ENCODE results near the gene EIF3F.
A peak's percentile ranks its signal among the peaks of the same experiment; 100 is the strongest.

Gene EIF3F

DNA sequence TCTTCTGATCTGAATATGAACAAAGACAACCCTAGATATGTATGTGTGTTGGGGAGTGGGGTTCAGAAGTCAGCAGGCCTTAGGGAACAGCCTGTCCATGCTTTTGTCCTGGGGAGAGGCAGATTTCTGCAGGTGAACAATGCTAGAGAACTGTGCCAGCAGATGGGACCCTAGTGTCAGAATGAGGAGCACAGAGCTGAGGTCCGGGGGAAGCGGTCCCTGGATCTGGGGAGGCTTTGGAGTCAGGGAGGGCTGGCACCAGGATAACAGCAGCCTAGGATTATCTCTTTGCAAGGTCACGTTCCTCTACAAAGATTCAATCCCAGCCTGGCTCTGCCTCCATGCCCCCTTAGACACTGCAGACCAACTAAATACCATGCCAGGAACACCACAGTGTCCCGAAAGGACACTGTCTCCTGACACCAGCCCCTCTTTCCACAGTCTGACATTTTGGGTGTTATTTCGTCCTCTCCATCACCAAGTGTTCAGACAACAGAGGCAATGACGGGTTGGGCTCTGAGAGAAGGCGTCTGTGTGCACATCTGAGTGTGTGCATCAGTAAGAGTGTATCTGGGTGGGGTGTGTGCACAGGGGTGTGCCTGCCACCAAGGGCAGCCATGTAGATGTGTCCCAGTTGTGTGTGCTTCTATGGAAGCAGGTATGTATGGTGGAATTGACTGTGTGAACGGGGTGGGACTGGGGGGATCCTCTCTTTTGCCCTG, 43.5 kb downstream of the EIF3F start:
- no peak overlapping the region for H3K27ac ChIP-seq

DNA sequence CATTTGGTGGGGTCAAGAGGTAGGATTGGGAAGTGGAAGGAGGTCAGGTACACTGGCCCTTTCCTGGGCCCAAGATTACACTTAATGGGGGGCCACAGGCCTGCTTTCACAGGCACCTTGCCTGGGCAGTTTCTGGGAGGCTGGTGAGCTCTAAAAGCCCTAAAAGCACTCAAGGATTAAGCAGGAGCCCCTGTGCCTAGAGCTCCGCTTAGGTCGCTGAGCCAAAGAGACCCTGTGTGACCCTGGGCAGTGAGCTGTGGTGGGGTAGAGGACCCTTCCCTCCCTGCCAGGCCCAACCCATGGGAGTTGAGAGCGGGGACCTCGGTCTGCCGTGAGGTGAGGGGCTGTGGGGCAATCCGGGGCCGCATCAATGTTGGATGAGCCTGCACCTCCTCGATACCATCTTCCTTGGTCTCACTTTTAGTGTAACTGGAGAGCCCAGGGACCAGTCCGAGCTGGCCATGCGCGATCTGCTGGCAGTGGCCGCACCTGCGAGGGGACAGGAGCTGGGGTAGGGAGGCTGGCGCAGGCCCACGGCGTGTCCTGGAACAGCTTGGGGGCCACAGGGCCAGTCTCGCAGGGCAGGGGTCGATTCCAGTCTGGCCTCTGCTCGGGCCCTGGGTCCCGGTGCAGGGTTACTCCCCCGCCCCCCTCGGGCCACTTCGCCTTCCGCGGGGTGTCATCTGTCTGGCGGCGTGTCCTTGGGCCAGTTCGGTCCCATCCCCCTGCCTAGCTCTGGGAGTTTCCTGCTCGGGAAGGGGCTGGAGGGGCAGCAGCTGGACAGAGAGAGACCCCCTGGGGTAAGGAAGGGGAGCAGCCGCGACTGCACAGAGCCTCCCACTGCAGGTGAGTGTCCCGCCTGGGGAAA, 44.3 kb downstream of the EIF3F start:
- H3K27ac ChIP-seq: no peak overlapping the region
- TF ChIP-seq ZFX (IDR thresholded peaks at IDR 0.05; ENCODE audit: borderline replicate concordance): no peak
- TF ChIP-seq, protein P1, sequence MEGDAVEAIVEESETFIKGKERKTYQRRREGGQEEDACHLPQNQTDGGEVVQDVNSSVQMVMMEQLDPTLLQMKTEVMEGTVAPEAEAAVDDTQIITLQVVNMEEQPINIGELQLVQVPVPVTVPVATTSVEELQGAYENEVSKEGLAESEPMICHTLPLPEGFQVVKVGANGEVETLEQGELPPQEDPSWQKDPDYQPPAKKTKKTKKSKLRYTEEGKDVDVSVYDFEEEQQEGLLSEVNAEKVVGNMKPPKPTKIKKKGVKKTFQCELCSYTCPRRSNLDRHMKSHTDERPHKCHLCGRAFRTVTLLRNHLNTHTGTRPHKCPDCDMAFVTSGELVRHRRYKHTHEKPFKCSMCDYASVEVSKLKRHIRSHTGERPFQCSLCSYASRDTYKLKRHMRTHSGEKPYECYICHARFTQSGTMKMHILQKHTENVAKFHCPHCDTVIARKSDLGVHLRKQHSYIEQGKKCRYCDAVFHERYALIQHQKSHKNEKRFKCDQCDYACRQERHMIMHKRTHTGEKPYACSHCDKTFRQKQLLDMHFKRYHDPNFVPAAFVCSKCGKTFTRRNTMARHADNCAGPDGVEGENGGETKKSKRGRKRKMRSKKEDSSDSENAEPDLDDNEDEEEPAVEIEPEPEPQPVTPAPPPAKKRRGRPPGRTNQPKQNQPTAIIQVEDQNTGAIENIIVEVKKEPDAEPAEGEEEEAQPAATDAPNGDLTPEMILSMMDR (IDR thresholded peaks at IDR 0.05): no peak

More for the DNA sequence above, 43.5 kb downstream of the EIF3F start:
- TF ChIP-seq, protein P1 (IDR thresholded peaks at IDR 0.05): no peak
- no peak for TF ChIP-seq ZFX (IDR thresholded peaks at IDR 0.05; ENCODE audit: borderline replicate concordance)

GRCh38 chr11:8032122-8032521, 45.0 kb downstream of the EIF3F start:
- H3K27ac ChIP-seq: no peak overlapping the region
- no peak for TF ChIP-seq ZFX (IDR thresholded peaks at IDR 0.05; ENCODE audit: borderline replicate concordance)
- TF ChIP-seq, protein P1 (IDR thresholded peaks at IDR 0.05): no peak

GRCh38 chr11:8032576-8033304, 45.6 kb downstream of the EIF3F start:
- no peak overlapping the region for H3K27ac ChIP-seq
- TF ChIP-seq, protein P1 (IDR thresholded peaks at IDR 0.05): no peak
- no peak for TF ChIP-seq ZFX (IDR thresholded peaks at IDR 0.05; ENCODE audit: borderline replicate concordance)

GRCh38 chr11:8033305-8034105, 46.4 kb downstream of the EIF3F start:
- H3K27ac ChIP-seq: no peak overlapping the region
- no peak for TF ChIP-seq ZFX (IDR thresholded peaks at IDR 0.05; ENCODE audit: borderline replicate concordance)
- TF ChIP-seq, protein P1 (IDR thresholded peaks at IDR 0.05): peak; percentile 90

- no peak overlapping the region for H3K27ac ChIP-seq
- no peak for TF ChIP-seq ZFX (IDR thresholded peaks at IDR 0.05; ENCODE audit: borderline replicate concordance)
- TF ChIP-seq, protein P1 (IDR thresholded peaks at IDR 0.05): no peak
Measured at GRCh38 chr11:8034106-8034585, 47.0 kb downstream of the EIF3F start.
